ENCODE measurements around the gene SGSM1. TPM values are rescaled to one million over a fixed set of nuclear protein-coding genes. Genes with fewer than 3 reads are reported as not detected.

SGSM1 gene
- polyA plus RNA-seq, 3 donors: not detected

GRCh38 chr22:24883432-24883831 is 77.4 kb downstream of the SGSM1 start:
- Histone ChIP-seq H2AFZ (ENCODE audit: insufficient read depth, low read depth, low read length, poor library complexity, severe bottlenecking) (no peak overlapping the region), H3K79me2 (ENCODE audit: insufficient read depth, low read length) (no peaks in the 10 kb centered on the region), H3K9ac (ENCODE audit: insufficient read depth, low read length, poor library complexity, severe bottlenecking) (no peak overlapping the region), H4K20me1 (ENCODE audit: insufficient read depth, low read length) (no peaks in the 10 kb centered on the region), H3K4me3 (replicated peaks in 1 of 3; ENCODE audit: low read depth in 2 of 3, low read length in 3 of 3) (no peak overlapping the region), H3K36me3 (replicated peaks in 1 of 2; ENCODE audit: control insufficient read depth in 1 of 2, insufficient read depth in 2 of 2, low read length in 2 of 2) (no peaks in the 10 kb centered on the region), H3K4me2 (replicated peaks; ENCODE audit: extremely low read depth, low read length, poor library complexity, severe bottlenecking) (no peak overlapping the region), H3K9me3 (replicated peaks in 1 of 2; ENCODE audit: control insufficient read depth in 1 of 2, insufficient read depth in 1 of 2, low read length in 2 of 2) (no peaks in the 10 kb centered on the region), H3K27me3 (ENCODE audit: control insufficient read depth in 2 of 2, insufficient read depth in 2 of 2, low read length in 2 of 2) (no peaks in the 10 kb centered on the region), H3K4me1 (ENCODE audit: control insufficient read depth in 1 of 2, insufficient read depth in 2 of 2, low read length in 2 of 2) (no peaks in the 10 kb centered on the region), H3K27ac (ENCODE audit: low read depth in 1 of 2, low read length in 2 of 2) (no peak overlapping the region)
- peak in 2 of 3 donors; percentile 17 to 27 for DNase-seq
- peaks cover 0 to 3% (median 0%) of the 10 kb centered on the region in 7 donors for H3K9me3 Mint-ChIP-seq
- H3K4me1 Mint-ChIP-seq: peaks cover 5% of the 10 kb centered on the region
- H3K4me3 Mint-ChIP-seq: no peak overlapping the region
- TF ChIP-seq, protein P1, sequence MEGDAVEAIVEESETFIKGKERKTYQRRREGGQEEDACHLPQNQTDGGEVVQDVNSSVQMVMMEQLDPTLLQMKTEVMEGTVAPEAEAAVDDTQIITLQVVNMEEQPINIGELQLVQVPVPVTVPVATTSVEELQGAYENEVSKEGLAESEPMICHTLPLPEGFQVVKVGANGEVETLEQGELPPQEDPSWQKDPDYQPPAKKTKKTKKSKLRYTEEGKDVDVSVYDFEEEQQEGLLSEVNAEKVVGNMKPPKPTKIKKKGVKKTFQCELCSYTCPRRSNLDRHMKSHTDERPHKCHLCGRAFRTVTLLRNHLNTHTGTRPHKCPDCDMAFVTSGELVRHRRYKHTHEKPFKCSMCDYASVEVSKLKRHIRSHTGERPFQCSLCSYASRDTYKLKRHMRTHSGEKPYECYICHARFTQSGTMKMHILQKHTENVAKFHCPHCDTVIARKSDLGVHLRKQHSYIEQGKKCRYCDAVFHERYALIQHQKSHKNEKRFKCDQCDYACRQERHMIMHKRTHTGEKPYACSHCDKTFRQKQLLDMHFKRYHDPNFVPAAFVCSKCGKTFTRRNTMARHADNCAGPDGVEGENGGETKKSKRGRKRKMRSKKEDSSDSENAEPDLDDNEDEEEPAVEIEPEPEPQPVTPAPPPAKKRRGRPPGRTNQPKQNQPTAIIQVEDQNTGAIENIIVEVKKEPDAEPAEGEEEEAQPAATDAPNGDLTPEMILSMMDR (IDR thresholded peaks at IDR 0.05): no peak
- intact Hi-C loops (cut with micrococcal nuclease): no loop called here
- H3K27ac Mint-ChIP-seq: no peak overlapping the region
- peaks cover 0 to 5% (median 2%) of the 10 kb centered on the region in 3 donors for H3K27me3 Mint-ChIP-seq (ENCODE audit: low read depth in 3 of 3)
- no peaks in the 10 kb centered on the region for H3K36me3 Mint-ChIP-seq
- WGBS (ENCODE audit: insufficient coverage): 80% methylated on average over 5 of the region's 6 CpGs

- H3K4me3 ChIP-seq (replicated peaks in 1 of 3; ENCODE audit: low read depth in 2 of 3, low read length in 3 of 3): no peak overlapping the region
- Mint-ChIP-seq H3K4me1 (peaks cover 5% of the 10 kb centered on the region), H3K27me3 (ENCODE audit: low read depth in 3 of 3) (peaks cover 0 to 5% (median 2%) of the 10 kb centered on the region in 3 donors), H3K4me3 (no peak overlapping the region), H3K27ac (no peak overlapping the region), H3K36me3 (no peaks in the 10 kb centered on the region), H3K9me3 (peaks cover 0 to 2% (median 0%) of the 10 kb centered on the region in 7 donors)
- H3K9ac ChIP-seq (ENCODE audit: insufficient read depth, low read length, poor library complexity, severe bottlenecking): no peak overlapping the region
- no peaks in the 10 kb centered on the region for H3K36me3 ChIP-seq (replicated peaks in 1 of 2; ENCODE audit: control insufficient read depth in 1 of 2, insufficient read depth in 2 of 2, low read length in 2 of 2)
- H3K27me3 ChIP-seq (ENCODE audit: control insufficient read depth in 2 of 2, insufficient read depth in 2 of 2, low read length in 2 of 2): no peaks in the 10 kb centered on the region
- H2AFZ ChIP-seq (ENCODE audit: insufficient read depth, low read depth, low read length, poor library complexity, severe bottlenecking): no peak overlapping the region
- intact Hi-C loops (cut with micrococcal nuclease): no loop called here
- H3K4me1 ChIP-seq (ENCODE audit: control insufficient read depth in 1 of 2, insufficient read depth in 2 of 2, low read length in 2 of 2): no peaks in the 10 kb centered on the region
- 17% methylated on average over 1 of the region's 2 CpGs for WGBS (ENCODE audit: insufficient coverage)
- no peaks in the 10 kb centered on the region for H3K9me3 ChIP-seq (replicated peaks in 1 of 2; ENCODE audit: control insufficient read depth in 1 of 2, insufficient read depth in 1 of 2, low read length in 2 of 2)
- H3K79me2 ChIP-seq (ENCODE audit: insufficient read depth, low read length): no peaks in the 10 kb centered on the region
- no peak overlapping the region for H3K27ac ChIP-seq (ENCODE audit: low read depth in 1 of 2, low read length in 2 of 2)
- no peaks in the 10 kb centered on the region for H4K20me1 ChIP-seq (ENCODE audit: insufficient read depth, low read length)
- no peak for DNase-seq
- TF ChIP-seq, protein P1 (IDR thresholded peaks at IDR 0.05): no peak
- no peak overlapping the region for H3K4me2 ChIP-seq (replicated peaks; ENCODE audit: extremely low read depth, low read length, poor library complexity, severe bottlenecking)
Observed at GRCh38 chr22:24887260-24887659, 81.2 kb downstream of the SGSM1 start.

All from CD14-positive monocyte (primary cell).